Mucosa of stomach (tissue), 1 donor: ENCODE measurements around the gene RBBP7.

Source experiments
- H3K27me3 ChIP-seq: one replicate; pipeline ENCODE4 v1.7.0; 2013; ENCODE audit warnings: mild to moderate bottlenecking, low read length; ENCODE audit not compliant: control insufficient read depth, insufficient read depth
- H3K36me3 ChIP-seq: one replicate; pipeline ENCODE4 v1.7.0; 2013; ENCODE audit warnings: low read length; ENCODE audit not compliant: control insufficient read depth, insufficient read depth
- H3K4me1 ChIP-seq: one replicate; pipeline ENCODE4 v1.7.0; 2013; ENCODE audit warnings: mild to moderate bottlenecking, low read length; ENCODE audit not compliant: control insufficient read depth, insufficient read depth
- H3K4me3 ChIP-seq: one replicate; pipeline ENCODE4 v1.7.0; 2013; ENCODE audit warnings: low read length
- H3K9ac ChIP-seq: one replicate; pipeline ENCODE4 v1.7.0; 2013; ENCODE audit warnings: mild to moderate bottlenecking, low read length, moderate library complexity
- H3K9me3 ChIP-seq: one replicate; pipeline ENCODE4 v1.7.0; 2013; ENCODE audit warnings: mild to moderate bottlenecking, low read length, moderate library complexity; ENCODE audit not compliant: control insufficient read depth
- donor health status: Pancreatic carcinoma.

Gene RBBP7

DNA sequence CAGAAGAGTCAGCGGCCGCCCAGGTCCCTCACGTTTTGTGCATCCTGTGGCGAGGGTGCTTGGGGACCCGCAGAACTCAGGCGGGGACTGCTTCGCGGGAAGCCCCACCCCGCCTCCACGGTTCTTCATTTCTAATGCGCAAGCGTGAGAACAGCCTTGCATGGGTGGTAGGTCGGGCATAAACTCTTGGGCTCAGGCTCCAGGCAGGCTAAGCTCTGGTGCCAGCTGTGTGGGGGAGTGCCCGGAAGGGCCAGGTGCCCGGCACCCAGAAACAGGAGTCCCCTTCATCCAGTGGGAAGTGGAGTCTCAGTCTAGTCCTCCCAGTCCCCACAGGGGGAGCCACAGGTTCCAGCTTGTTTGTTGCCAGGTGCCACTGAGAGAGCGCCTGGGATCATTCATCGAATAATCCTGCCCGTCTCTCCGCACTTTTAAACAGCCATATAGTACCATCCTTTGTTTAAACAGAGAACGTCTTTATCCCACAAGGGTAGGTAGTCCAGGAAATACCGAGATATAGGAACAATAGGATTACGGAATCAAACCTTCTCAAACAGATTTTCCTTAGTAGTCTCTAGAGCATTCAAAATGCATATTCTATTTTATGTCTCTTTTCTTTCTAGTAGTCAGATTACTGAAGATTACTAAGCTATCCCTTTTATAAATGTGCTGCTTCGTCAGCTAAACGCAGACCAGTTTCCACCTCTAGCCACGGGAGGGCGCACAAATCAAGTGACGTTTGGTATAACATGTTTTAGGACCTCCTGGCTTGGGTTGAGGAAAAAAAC lies 12.7 kb upstream of the RBBP7 start:
- Histone ChIP-seq H3K9ac (peak overlapping the region; percentile 75), H3K36me3 (no peaks in the 10 kb centered on the region)

DNA sequence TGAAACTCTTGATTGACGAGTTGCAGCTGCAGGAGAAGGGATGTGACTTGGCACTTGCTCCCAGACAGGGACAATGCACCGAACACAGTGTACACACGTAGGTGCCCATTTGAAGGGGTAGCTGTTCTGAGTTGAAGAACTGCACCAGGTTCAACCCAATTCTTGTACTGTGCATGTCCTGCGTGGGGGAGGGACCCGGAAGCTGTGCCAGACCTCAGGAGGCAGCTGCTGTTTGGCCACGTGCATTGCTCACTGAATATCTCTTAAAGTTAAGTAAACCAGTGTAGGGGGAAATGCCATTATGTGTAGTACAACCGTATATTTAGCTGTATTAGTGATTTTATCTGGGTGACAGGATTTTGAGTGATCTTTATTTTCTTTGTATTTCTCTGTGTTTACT lies 12.0 kb upstream of the RBBP7 start:
- Histone ChIP-seq H3K27me3 (no peaks in the 10 kb centered on the region), H3K36me3 (no peaks in the 10 kb centered on the region), H3K4me1 (no peaks in the 10 kb centered on the region), H3K9me3 (no peaks in the 10 kb centered on the region), H3K4me3 (no peak overlapping the region), H3K9ac (no peak overlapping the region)

More for the DNA sequence above, 12.7 kb upstream of the RBBP7 start:
- H3K9me3 ChIP-seq: no peaks in the 10 kb centered on the region
- no peaks in the 10 kb centered on the region for H3K4me1 ChIP-seq
- peak overlapping the region; percentile 56 for H3K4me3 ChIP-seq
- no peaks in the 10 kb centered on the region for H3K27me3 ChIP-seq

DNA sequence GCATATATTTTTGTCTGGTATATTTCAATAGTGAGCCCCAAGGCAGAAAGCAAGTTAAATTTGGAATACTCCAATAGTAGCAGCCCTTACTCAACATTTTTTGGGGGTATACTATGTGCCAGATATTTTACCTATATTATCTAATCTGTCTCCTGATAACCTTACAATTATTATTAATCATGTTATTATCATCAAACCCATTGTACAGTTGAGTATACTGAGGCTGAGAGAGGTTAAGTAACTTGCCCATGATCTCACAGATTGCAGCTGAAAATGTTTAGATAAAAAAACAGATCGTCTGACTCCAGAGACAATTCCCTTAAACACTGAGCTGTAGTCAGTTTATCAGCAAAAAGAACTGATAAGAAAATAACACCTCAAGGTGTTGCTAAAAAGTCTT lies 6.5 kb upstream of the RBBP7 start:
- no peaks in the 10 kb centered on the region for H3K9me3 ChIP-seq
- H3K4me1 ChIP-seq: no peaks in the 10 kb centered on the region
- no peaks in the 10 kb centered on the region for H3K27me3 ChIP-seq
- H3K4me3 ChIP-seq: no peak overlapping the region
- no peak overlapping the region for H3K9ac ChIP-seq
- H3K36me3 ChIP-seq: no peaks in the 10 kb centered on the region

- Histone ChIP-seq H3K27me3 (no peaks in the 10 kb centered on the region), H3K36me3 (no peaks in the 10 kb centered on the region), H3K4me1 (no peaks in the 10 kb centered on the region), H3K4me3 (no peak overlapping the region), H3K9ac (no peak overlapping the region), H3K9me3 (no peaks in the 10 kb centered on the region)
Observed at GRCh38 chrX:16874458-16875095, 4.4 kb upstream of the RBBP7 start.

DNA sequence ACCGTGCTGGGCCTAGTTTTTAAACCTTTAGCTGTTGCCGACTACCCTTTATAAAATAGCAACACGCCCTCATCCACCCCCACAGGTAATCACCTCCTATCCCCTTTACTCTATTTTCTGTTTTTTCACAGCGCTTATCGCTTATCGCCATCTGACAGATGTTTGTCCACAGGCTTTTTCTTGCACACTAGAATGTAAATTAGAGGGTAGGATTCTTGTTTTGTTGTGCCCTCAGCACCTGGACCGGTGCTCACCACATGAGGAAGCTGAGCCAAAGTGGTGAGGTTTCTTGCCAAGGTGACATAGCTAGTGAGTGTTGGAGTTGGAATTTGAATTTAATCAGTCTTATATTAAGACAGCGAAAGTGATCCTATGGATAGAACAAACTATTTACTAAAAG lies 2.9 kb upstream of the RBBP7 start:
- H3K27me3 ChIP-seq: no peaks in the 10 kb centered on the region
- H3K9ac ChIP-seq: no peak overlapping the region
- no peaks in the 10 kb centered on the region for H3K9me3 ChIP-seq
- no peak overlapping the region for H3K4me3 ChIP-seq
- no peaks in the 10 kb centered on the region for H3K4me1 ChIP-seq
- H3K36me3 ChIP-seq: no peaks in the 10 kb centered on the region

- H3K4me3 ChIP-seq: peak overlapping the region; percentile 36
- no peaks in the 10 kb centered on the region for H3K4me1 ChIP-seq
- no peaks in the 10 kb centered on the region for H3K9me3 ChIP-seq
- H3K36me3 ChIP-seq: no peaks in the 10 kb centered on the region
- H3K9ac ChIP-seq: peak overlapping the region; percentile 75
- no peaks in the 10 kb centered on the region for H3K27me3 ChIP-seq
Observed at GRCh38 chrX:16870862-16871815, 977 bp upstream of the RBBP7 start.

DNA sequence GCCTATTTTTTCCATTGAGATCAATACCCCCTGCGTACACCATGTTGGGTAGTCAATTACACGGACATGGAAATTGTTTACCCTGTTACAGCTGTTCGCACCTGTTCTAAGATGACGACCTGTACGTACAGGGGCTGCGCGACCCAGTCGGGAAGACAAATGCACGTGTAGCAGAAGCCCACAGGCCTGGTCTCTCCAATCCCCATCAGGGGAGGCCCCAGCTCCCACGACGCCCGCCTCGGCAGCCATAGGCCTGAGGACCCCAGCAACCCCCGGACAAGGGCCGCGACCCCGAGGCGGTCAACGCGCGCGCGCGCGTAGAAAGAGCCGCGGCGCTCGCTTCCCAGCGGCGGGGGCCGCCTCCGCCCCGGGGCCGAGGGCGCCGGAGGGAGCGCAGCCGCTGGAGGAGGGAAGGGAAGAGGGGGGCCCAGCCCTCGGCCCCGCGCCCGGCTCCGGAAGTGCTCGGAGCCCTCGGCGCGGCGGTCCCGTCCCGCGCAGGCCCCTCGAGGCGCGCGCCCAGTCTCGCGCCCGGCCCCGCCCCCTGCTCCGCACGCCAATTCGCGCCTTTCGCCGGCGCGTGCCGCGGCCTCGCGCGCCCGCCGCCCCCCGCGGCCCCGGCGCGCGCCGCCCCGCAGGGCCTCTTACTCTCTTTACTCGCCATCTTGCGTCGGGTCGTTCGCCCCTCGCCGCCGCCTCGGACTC lies 618 bp downstream of the RBBP7 start:
- no peaks in the 10 kb centered on the region for H3K9me3 ChIP-seq
- H3K4me3 ChIP-seq: no peak overlapping the region
- no peaks in the 10 kb centered on the region for H3K36me3 ChIP-seq
- no peaks in the 10 kb centered on the region for H3K4me1 ChIP-seq
- H3K9ac ChIP-seq: peak overlapping the region; percentile 61
- no peaks in the 10 kb centered on the region for H3K27me3 ChIP-seq

DNA sequence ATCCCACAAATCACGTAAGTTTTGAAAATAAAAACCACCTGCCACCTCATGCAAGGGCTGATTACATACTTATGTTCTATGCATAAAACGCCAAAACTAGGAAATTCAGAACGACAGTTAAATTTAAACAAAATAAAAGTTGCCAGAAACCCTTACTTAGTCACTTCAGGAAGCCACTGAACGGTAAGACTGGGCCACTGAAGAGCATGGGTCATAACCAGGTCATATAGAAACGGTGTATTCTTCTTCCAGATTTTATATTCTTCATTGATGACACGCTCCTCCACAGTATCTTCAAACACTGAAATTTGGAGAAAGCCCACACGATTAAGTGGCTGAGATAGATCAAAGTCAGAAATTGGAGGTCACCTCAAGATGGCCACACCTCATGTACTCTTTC lies 1.2 kb downstream of the RBBP7 start:
- H3K36me3 ChIP-seq: no peaks in the 10 kb centered on the region
- peak overlapping the region; percentile 61 for H3K9ac ChIP-seq
- H3K4me3 ChIP-seq: no peak overlapping the region
- no peaks in the 10 kb centered on the region for H3K4me1 ChIP-seq
- H3K27me3 ChIP-seq: no peaks in the 10 kb centered on the region
- H3K9me3 ChIP-seq: no peaks in the 10 kb centered on the region

DNA sequence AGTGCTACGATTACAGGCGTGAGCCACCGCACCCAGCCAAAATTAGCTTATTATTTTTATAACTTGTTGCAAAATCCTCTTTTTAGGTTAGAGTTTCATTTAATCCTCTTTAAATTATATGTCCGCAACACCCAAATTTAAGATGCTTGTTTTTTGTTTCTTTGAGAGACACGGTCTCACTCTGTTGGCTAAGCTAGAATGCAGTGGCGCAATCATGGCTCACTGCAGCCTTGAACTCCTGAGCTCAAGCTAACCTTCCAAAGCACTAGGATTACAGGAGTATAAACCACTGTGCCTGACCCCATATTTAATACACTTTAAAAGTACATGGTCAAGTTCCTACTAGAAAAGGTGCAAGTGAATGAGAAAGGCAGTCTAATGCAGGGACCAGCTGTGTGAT lies 2.2 kb downstream of the RBBP7 start:
- Histone ChIP-seq H3K36me3 (no peaks in the 10 kb centered on the region), H3K9me3 (no peaks in the 10 kb centered on the region), H3K4me1 (no peaks in the 10 kb centered on the region), H3K9ac (no peak overlapping the region), H3K4me3 (no peak overlapping the region), H3K27me3 (no peaks in the 10 kb centered on the region)

GRCh38 chrX:16862829-16863228 lies 7.3 kb downstream of the RBBP7 start:
- no peaks in the 10 kb centered on the region for H3K36me3 ChIP-seq
- H3K27me3 ChIP-seq: no peaks in the 10 kb centered on the region
- H3K9me3 ChIP-seq: no peaks in the 10 kb centered on the region
- no peaks in the 10 kb centered on the region for H3K4me1 ChIP-seq
- H3K4me3 ChIP-seq: no peak overlapping the region
- H3K9ac ChIP-seq: no peak overlapping the region

GRCh38 chrX:16856744-16857143 lies 13.4 kb downstream of the RBBP7 start:
- no peak overlapping the region for H3K9ac ChIP-seq
- no peak overlapping the region for H3K4me3 ChIP-seq
- no peaks in the 10 kb centered on the region for H3K36me3 ChIP-seq
- H3K27me3 ChIP-seq: no peaks in the 10 kb centered on the region
- no peaks in the 10 kb centered on the region for H3K4me1 ChIP-seq
- no peaks in the 10 kb centered on the region for H3K9me3 ChIP-seq
